Peyer's patch (tissue), 4 donors: ENCODE results near the gene SLC12A6. TPM values are rescaled to one million over a fixed set of nuclear protein-coding genes. Genes with fewer than 3 reads are reported as not detected.

Source experiments
- DNase-seq, 3 donors: peaks; one replicate each; pipeline ENCODE4 v3.0.0-alpha.2; 2017 to 2019
- H3K27ac ChIP-seq, 4 donors: fragments of 200-600 bp; sonication (generic); one replicate each; pipeline ENCODE4 v1.5.1; 2016 to 2019
- H3K27me3 ChIP-seq, 2 donors: fragments of 200-600 bp; sonication (generic); one replicate each; pipeline ENCODE4 v1.5.1; 2019
- H3K36me3 ChIP-seq, 3 donors: fragments of 200-600 bp; sonication (generic); one replicate each; pipeline ENCODE4 v1.5.1; 2016 to 2019
- H3K4me1 ChIP-seq, 4 donors: fragments of 200-600 bp; sonication (generic); one replicate each; pipeline ENCODE4 v1.5.1; 2016 to 2019
- H3K4me3 ChIP-seq, 4 donors: fragments of 200-600 bp; sonication (generic); 1 replicate in 3 of 4; 2 replicates in 1 of 4; pipeline ENCODE4 v1.5.1; 2016 to 2019; ENCODE audit warnings: mild to moderate bottlenecking in 1 of 4
- H3K9me3 ChIP-seq, 4 donors: fragments of 200-600 bp; sonication (generic); one replicate each; pipeline ENCODE4 v1.5.1; 2016 to 2019; ENCODE audit warnings: mild to moderate bottlenecking in 1 of 4
- CTCF ChIP-seq, 6 experiments: fragments of 450-650 bp in 4 of 6; fragments of 200-600 bp in 2 of 6; sonication (generic) in 1 of 6; IDR thresholded peaks; one replicate each; pipeline ENCODE4 v1.5.1; 2017 to 2019; ENCODE audit warnings: antibody characterized with exemption in 6 of 6, mild to moderate bottlenecking in 3 of 6, moderate library complexity in 1 of 6
- POLR2A ChIP-seq, 2 donors: fragments of 450-650 bp; IDR thresholded peaks; one replicate each; pipeline ENCODE4 v1.5.1; 2017; ENCODE audit warnings: antibody characterized with exemption in 2 of 2, mild to moderate bottlenecking in 2 of 2, moderate library complexity in 2 of 2
- total RNA-seq, 4 donors: library from RNA; depleted of rRNA; stranded (reverse); fragments of >200 nt; gene quantifications; one replicate each; pipeline ENCODE4 v1.1.0, GENCODE V29; 2016

The SLC12A6 gene
- total RNA-seq, 4 donors from 2014 or later: 48.7 to 111 (median 54.1) TPM

GRCh38 chr15:34241376-34242330 lies 95.9 kb downstream of the SLC12A6 start:
- no peaks in the 10 kb centered on the region for H3K9me3 ChIP-seq
- no peaks in the 10 kb centered on the region for H3K4me1 ChIP-seq
- no peaks in the 10 kb centered on the region for H3K27me3 ChIP-seq
- H3K27ac ChIP-seq: no peak overlapping the region
- no peak for DNase-seq
- H3K36me3 ChIP-seq: peaks cover 0 to 73% (median 0%) of the 10 kb centered on the region in 3 donors
- H3K4me3 ChIP-seq: no peak overlapping the region
- TF ChIP-seq POLR2A (IDR thresholded peaks at IDR 0.05): no peak
- peak; percentile 80 to 89 (median 82) for TF ChIP-seq CTCF (IDR thresholded peaks at IDR 0.05)

- no peaks in the 10 kb centered on the region for H3K4me1 ChIP-seq
- TF ChIP-seq POLR2A (IDR thresholded peaks at IDR 0.05) (no peak), CTCF (IDR thresholded peaks at IDR 0.05) (no peak)
- H3K27me3 ChIP-seq: no peaks in the 10 kb centered on the region
- no peaks in the 10 kb centered on the region for H3K9me3 ChIP-seq
- H3K4me3 ChIP-seq: no peak overlapping the region
- H3K36me3 ChIP-seq: peaks cover 0 to 78% (median 0%) of the 10 kb centered on the region in 3 donors
- H3K27ac ChIP-seq: no peak overlapping the region
- no peak for DNase-seq
Observed at GRCh38 chr15:34240537-34240936, 97.0 kb downstream of the SLC12A6 start.

GRCh38 chr15:34239151-34239808 lies 98.3 kb downstream of the SLC12A6 start:
- TF ChIP-seq POLR2A (IDR thresholded peaks at IDR 0.05) (no peak), CTCF (IDR thresholded peaks at IDR 0.05) (no peak)
- no peak overlapping the region for H3K27ac ChIP-seq
- H3K9me3 ChIP-seq: no peaks in the 10 kb centered on the region
- no peaks in the 10 kb centered on the region for H3K4me1 ChIP-seq
- no peak for DNase-seq
- H3K4me3 ChIP-seq: no peak overlapping the region
- H3K27me3 ChIP-seq: no peaks in the 10 kb centered on the region
- peaks cover 0 to 73% (median 0%) of the 10 kb centered on the region in 3 donors for H3K36me3 ChIP-seq

GRCh38 chr15:34233614-34234013 lies 104.0 kb downstream of the SLC12A6 start:
- peaks cover 0 to 81% (median 0%) of the 10 kb centered on the region in 3 donors for H3K36me3 ChIP-seq

More at GRCh38 chr15:34233614-34234013, 104.0 kb downstream of the SLC12A6 start:
- no peak overlapping the region for H3K4me3 ChIP-seq
- no peaks in the 10 kb centered on the region for H3K4me1 ChIP-seq
- no peaks in the 10 kb centered on the region for H3K9me3 ChIP-seq
- H3K27me3 ChIP-seq: no peaks in the 10 kb centered on the region
- TF ChIP-seq CTCF (IDR thresholded peaks at IDR 0.05) (no peak), POLR2A (IDR thresholded peaks at IDR 0.05) (no peak)
- DNase-seq: no peak
- no peak overlapping the region for H3K27ac ChIP-seq
